ENCODE data around the gene DDX56. TPM values are rescaled to one million over a fixed set of nuclear protein-coding genes. Genes with fewer than 3 reads are reported as not detected.
A peak's percentile ranks its signal among the peaks of the same experiment; 100 is the strongest.
"Not testable (repeated sequence)": the region's sequence is repeated elsewhere in the genome, so short reads cannot be mapped to it uniquely, and the experiment has no call there.

Gene DDX56
- total and polyA plus RNA-seq, 7 donors: 14.6 to 60.5 (median 38.2) TPM

DNA sequence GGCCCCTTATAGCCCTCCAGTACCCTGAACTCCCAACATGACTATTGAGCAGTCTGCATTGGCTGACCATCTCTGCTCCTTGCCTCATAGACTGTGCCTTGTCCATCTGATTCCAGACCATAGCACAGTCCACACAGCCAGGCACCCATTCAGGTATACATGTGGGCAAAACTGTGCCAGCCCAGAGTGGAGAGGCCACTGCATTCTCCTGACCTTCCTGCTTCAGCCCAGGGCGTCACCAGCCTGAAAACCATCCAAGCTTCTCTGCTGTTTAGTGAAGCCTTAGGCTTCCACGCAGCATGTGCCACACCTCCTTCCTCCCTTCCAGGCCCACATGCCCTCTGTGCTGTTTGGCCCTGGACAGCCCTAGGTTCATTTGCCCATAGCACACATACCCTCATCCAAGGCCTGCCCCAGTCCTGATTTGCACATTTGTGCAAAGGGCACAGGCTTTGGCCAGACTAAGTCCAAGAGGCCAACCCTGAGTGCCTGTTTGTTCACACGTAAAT is 10.5 kb downstream of the DDX56 start:
- Histone ChIP-seq H3K4me1 (no peaks in the 10 kb centered on the region), H3K9me3 (no peaks in the 10 kb centered on the region), H3K27ac (no peak overlapping the region), H3K36me3 (peaks cover 7 to 45% (median 23%) of the 10 kb centered on the region in 4 donors), H3K27me3 (no peaks in the 10 kb centered on the region), H3K4me3 (no peak overlapping the region)
- DNase-seq: no peak
- intact Hi-C loops (cut with DNase I): no loop called here
- TF ChIP-seq EP300 (IDR thresholded peaks at IDR 0.05): no peak
- no peak for TF ChIP-seq POLR2A (IDR thresholded peaks at IDR 0.05)
- TF ChIP-seq POLR2AphosphoS5 (IDR thresholded peaks at IDR 0.05): no peak
- TF ChIP-seq, protein P1, sequence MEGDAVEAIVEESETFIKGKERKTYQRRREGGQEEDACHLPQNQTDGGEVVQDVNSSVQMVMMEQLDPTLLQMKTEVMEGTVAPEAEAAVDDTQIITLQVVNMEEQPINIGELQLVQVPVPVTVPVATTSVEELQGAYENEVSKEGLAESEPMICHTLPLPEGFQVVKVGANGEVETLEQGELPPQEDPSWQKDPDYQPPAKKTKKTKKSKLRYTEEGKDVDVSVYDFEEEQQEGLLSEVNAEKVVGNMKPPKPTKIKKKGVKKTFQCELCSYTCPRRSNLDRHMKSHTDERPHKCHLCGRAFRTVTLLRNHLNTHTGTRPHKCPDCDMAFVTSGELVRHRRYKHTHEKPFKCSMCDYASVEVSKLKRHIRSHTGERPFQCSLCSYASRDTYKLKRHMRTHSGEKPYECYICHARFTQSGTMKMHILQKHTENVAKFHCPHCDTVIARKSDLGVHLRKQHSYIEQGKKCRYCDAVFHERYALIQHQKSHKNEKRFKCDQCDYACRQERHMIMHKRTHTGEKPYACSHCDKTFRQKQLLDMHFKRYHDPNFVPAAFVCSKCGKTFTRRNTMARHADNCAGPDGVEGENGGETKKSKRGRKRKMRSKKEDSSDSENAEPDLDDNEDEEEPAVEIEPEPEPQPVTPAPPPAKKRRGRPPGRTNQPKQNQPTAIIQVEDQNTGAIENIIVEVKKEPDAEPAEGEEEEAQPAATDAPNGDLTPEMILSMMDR (IDR thresholded peaks at IDR 0.05): no peak
- 84 to 89% methylated on average over 3 of the region's 3 CpGs for WGBS, 2 donors

DNA sequence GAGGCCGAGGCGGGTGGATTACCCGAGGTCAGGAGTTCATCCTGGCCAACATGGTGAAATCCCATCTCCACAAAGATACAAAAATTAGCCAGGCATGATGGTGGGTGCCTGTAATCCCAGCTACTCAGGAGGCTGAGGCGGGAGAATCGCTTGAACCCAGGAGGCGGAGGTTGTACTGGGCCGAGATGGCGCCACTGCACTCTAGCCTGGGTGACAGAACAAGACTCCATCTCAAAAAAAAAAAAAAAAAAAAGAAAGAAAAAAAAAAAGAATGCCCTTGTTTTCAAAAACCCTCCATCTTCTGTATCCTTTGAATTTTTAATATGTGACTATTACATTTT is 11.1 kb downstream of the DDX56 start:
- DNase-seq; H3K9me3 ChIP-seq; H3K27ac ChIP-seq; intact Hi-C loops (cut with DNase I); H3K27me3 ChIP-seq; H3K4me1 ChIP-seq; H3K4me3 ChIP-seq: not testable (repeated sequence)
- WGBS, 2 donors: 66 to 87% methylated on average over 8 of the region's 8 CpGs
- peaks cover under 1 to 39% (median 17%) of the 10 kb centered on the region in 4 donors for H3K36me3 ChIP-seq

DNA sequence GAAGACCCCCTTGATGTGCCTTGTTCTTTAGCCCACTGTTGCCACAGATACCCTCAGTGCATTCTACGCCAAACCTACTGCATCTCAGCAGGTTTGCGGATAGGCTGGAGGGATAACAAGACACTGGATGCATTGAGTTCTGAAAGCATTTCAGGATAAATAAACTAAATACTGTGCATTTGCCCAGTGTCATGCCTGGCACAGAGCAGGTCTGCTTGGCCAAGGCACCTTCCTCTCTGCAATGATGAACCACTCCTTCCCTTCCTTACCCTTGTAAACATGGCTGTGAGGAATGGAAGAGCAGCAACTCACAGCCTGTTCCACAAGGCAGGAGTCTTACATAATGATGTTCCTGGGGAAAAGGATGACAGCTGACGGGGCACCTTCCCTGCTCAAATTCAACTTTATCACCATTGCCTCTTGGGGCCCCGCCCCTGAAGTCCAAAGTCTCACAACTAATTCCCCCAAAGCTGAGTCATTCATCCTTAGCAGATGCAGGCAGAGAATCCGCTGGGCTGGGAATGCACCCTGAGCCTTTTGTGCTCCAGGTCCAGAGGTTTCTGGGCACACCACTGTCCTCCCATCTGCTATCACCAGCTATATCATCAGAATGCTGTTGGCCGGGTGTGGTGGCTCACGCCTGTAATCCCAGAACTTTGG is 11.6 kb downstream of the DDX56 start:
- intact Hi-C loops (cut with DNase I): no loop called here

DNA sequence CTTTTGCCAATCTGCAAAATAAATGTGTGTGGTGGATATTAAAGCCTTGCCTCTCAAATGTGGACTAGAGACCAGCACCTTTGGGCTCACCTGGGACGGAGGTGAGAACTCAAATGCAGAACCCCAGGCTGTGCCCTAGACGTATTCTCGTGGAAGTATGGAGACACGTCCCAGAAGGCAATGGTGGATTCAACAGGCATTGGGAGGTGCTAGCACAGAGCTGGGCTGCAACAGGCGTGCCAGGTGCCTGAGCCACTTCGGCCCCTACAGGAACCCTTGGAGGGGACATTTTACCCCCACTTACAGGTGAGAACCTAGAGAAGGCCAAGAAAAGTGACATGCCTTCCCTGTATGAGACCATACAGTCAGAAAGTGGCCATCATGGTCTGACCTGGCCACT is 12.2 kb downstream of the DDX56 start:
- Histone ChIP-seq H3K4me1 (no peaks in the 10 kb centered on the region), H3K4me3 (no peak overlapping the region), H3K36me3 (peaks cover 0 to 28% (median 9%) of the 10 kb centered on the region in 4 donors), H3K9me3 (no peaks in the 10 kb centered on the region), H3K27ac (no peak overlapping the region), H3K27me3 (no peaks in the 10 kb centered on the region)
- WGBS, 2 donors: 87 to 93% methylated on average over 6 of the region's 6 CpGs
- intact Hi-C loops (cut with DNase I): no loop called here
- peak in 1 of 4 donors; percentile 3 for TF ChIP-seq POLR2AphosphoS5 (IDR thresholded peaks at IDR 0.05)
- no peak for TF ChIP-seq POLR2A (IDR thresholded peaks at IDR 0.05)
- DNase-seq: no peak

More for the DNA sequence above, 11.6 kb downstream of the DDX56 start:
- Histone ChIP-seq H3K36me3 (peaks cover 0 to 34% (median 12%) of the 10 kb centered on the region in 4 donors), H3K27ac (no peak overlapping the region), H3K4me1 (no peaks in the 10 kb centered on the region), H3K9me3 (no peaks in the 10 kb centered on the region), H3K4me3 (no peak overlapping the region), H3K27me3 (no peaks in the 10 kb centered on the region)
- DNase-seq: no peak
- 40 to 79% methylated on average over 7 of the region's 7 CpGs for WGBS, 2 donors
- no peak for TF ChIP-seq POLR2A (IDR thresholded peaks at IDR 0.05)
- TF ChIP-seq, protein P1 (IDR thresholded peaks at IDR 0.05): no peak
- peak in 1 of 4 donors; percentile 3 for TF ChIP-seq POLR2AphosphoS5 (IDR thresholded peaks at IDR 0.05)

DNA sequence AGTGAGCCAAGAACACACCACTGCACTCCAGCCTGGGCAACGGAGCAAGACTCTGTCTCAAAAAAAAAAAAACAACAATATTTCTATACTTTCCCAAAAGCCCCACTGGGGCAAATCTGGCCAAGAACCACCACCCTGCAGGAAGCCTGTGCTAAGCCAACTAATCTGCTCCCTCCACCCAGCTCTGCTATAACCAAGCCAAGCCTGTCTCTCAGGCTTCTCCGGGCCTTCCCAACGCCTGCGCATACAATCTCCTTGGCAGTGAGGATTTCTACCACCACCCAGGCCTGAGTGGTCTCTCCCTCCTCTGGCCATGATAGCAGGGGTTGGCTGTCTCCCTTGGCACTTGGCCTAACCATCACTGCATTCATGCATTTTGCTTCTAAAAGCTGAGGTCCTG is 14.2 kb downstream of the DDX56 start:
- no peak for DNase-seq
- H3K27me3 ChIP-seq: no peaks in the 10 kb centered on the region
- no peak overlapping the region for H3K27ac ChIP-seq
- H3K4me3 ChIP-seq: no peak overlapping the region
- no peaks in the 10 kb centered on the region for H3K4me1 ChIP-seq
- intact Hi-C loops (cut with DNase I): no loop called here
- WGBS, 2 donors: 91 to 95% methylated on average over 4 of the region's 4 CpGs
- H3K36me3 ChIP-seq: peaks cover 0 to 8% (median under 1%) of the 10 kb centered on the region in 4 donors
- TF ChIP-seq, protein P1 (IDR thresholded peaks at IDR 0.05): no peak
- TF ChIP-seq POLR2A (IDR thresholded peaks at IDR 0.05) (no peak), POLR2AphosphoS5 (IDR thresholded peaks at IDR 0.05) (peak in 1 of 4 donors; percentile 6), EP300 (IDR thresholded peaks at IDR 0.05) (no peak)
- no peaks in the 10 kb centered on the region for H3K9me3 ChIP-seq

DNA sequence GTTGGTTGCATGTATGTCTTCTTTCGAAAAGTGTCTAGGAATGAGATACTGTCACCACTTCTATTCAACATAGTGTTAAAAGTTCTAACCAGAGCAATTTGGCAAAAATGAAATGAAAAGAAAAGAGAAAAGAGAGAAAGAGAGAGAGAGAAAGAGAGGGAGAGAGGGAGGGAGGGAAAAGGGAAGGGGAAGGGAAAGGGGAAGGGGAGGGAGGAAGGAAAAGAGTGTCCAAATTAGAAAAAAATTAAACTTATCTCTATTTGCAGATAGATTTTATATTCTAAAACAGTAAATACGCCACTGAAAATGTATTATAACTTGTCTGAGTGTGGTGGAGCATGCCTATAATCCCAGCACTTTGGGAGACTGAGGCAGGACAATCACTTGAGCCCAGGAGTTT is 16.2 kb downstream of the DDX56 start:
- Histone ChIP-seq H3K36me3 (no peaks in the 10 kb centered on the region), H3K4me1 (no peaks in the 10 kb centered on the region), H3K27me3 (no peaks in the 10 kb centered on the region), H3K27ac (no peak overlapping the region), H3K9me3 (no peaks in the 10 kb centered on the region), H3K4me3 (no peak overlapping the region)
- TF ChIP-seq, protein P1 (IDR thresholded peaks at IDR 0.05): no peak
- TF ChIP-seq EP300 (IDR thresholded peaks at IDR 0.05) (no peak), POLR2A (IDR thresholded peaks at IDR 0.05) (no peak)
- whole genome bisulfite sequencing, 2 donors: 87 to 92% methylated on average over 2 of the region's 2 CpGs
- intact Hi-C loops (cut with DNase I): no loop called here
- DNase-seq: no peak

Measured in sigmoid colon (tissue), 7 donors.